H1 (cell line): ENCODE results near the gene NKTR. TPM values are rescaled to one million over a fixed set of nuclear protein-coding genes. Genes with fewer than 3 reads are reported as not detected.

Experiments used
- CTCF ChIA-PET: fragments of 300-600 bp; sonication (Branson Sonifier 250); formaldehyde crosslinking; loops from one replicate; lab custom pipeline; 2021; ENCODE audit not compliant: partially characterized antibody; lab: Charles Lee
- POLR2A ChIA-PET: fragments of 300-600 bp; sonication (Branson Sonifier 250); formaldehyde crosslinking; loops from one replicate; lab custom pipeline; 2021; ENCODE audit warnings: inconsistent platforms; ENCODE audit not compliant: partially characterized antibody; lab: Charles Lee
- DNase-seq, 2 experiments: peaks; one replicate each; pipeline versions ENCODE4 v3.0.0 to v3.0.0-alpha.2; 2010 to 2022; ENCODE audit warnings: low spot score in 2 of 2, low read depth in 1 of 2, mixed read lengths in 1 of 2
- FAIRE-seq: peaks from 2 replicates; lab custom pipeline; 2011; peaks lifted over from hg19 to GRCh38; lab: Jason Lieb, UNC
- H2AFZ ChIP-seq: 2 replicates; pipeline ENCODE4 v1.8.1; 2012; ENCODE audit warnings: low read length, inconsistent platforms
- H2AK5ac ChIP-seq: 2 replicates; pipeline ENCODE4 v1.6.1; 2013; ENCODE audit warnings: low read depth, low read length
- H2BK120ac ChIP-seq: replicated peaks from 2 replicates; pipeline ENCODE3; 2013; ENCODE audit warnings: low read depth, low read length, inconsistent platforms
- H2BK12ac ChIP-seq: 2 replicates; pipeline ENCODE4 v1.6.1; 2013; ENCODE audit warnings: low read depth, low read length
- H2BK15ac ChIP-seq: 2 replicates; pipeline ENCODE4 v1.6.1; 2013; ENCODE audit warnings: low read length
- H2BK20ac ChIP-seq: 2 replicates; pipeline ENCODE4 v1.6.1; 2013; ENCODE audit warnings: low read length
- H2BK5ac ChIP-seq: 2 replicates; pipeline ENCODE4 v1.6.1; 2013; ENCODE audit warnings: low read depth, low read length
- H3K14ac ChIP-seq: 2 replicates; pipeline ENCODE4 v1.6.1; 2013; ENCODE audit warnings: inconsistent platforms; ENCODE audit not compliant: insufficient read length
- H3K18ac ChIP-seq: 2 replicates; pipeline ENCODE4 v1.6.1; 2013; ENCODE audit warnings: low read length; ENCODE audit errors: extremely low read depth
- H3K23ac ChIP-seq: 2 replicates; pipeline ENCODE4 v1.6.1; 2013; ENCODE audit warnings: inconsistent platforms; ENCODE audit not compliant: insufficient read length
- H3K23me2 ChIP-seq: 2 replicates; pipeline ENCODE4 v1.6.1; 2013; ENCODE audit warnings: low read depth, low read length
- H3K27ac ChIP-seq: 2 replicates; pipeline ENCODE4 v1.6.1; 2011; ENCODE audit warnings: low read depth, low read length, inconsistent platforms
- H3K27me3 ChIP-seq, 4 experiments: replicated peaks in 1 of 4; 1 replicate in 1 of 4; 2 replicates in 3 of 4; pipeline versions ENCODE4 v1.6.1 to v1.8.1; 2011 to 2013; ENCODE audit warnings: low read length in 3 of 4, mild to moderate bottlenecking in 3 of 4, inconsistent platforms in 2 of 4, mixed read lengths in 2 of 4, moderate library complexity in 1 of 4; ENCODE audit not compliant: control insufficient read depth in 3 of 4, insufficient read depth in 3 of 4; ENCODE audit errors: extremely low read depth in 1 of 4
- H3K36me3 ChIP-seq, 4 experiments: 2 replicates each; pipeline versions ENCODE4 v1.6.1 to v1.8.1; 2011 to 2013; ENCODE audit warnings: mild to moderate bottlenecking in 4 of 4, low read length in 3 of 4, moderate library complexity in 2 of 4, control low read depth in 1 of 4, inconsistent platforms in 1 of 4; ENCODE audit not compliant: insufficient read depth in 4 of 4, control insufficient read depth in 2 of 4
- H3K4ac ChIP-seq: replicated peaks from 2 replicates; pipeline ENCODE3; 2013; ENCODE audit warnings: low read length, low read depth, mixed read lengths, inconsistent platforms; ENCODE audit not compliant: insufficient read length
- H3K4me1 ChIP-seq, 4 experiments: replicated peaks in 1 of 4; 1 replicate in 1 of 4; 2 replicates in 3 of 4; pipeline versions ENCODE4 v1.6.1 to v1.8.1; 2011 to 2013; ENCODE audit warnings: low read length in 3 of 4, inconsistent platforms in 2 of 4, mixed read lengths in 1 of 4; ENCODE audit not compliant: insufficient read depth in 4 of 4, control insufficient read depth in 3 of 4
- H3K4me2 ChIP-seq, 2 experiments: 2 replicates each; pipeline versions ENCODE4 v1.6.1 to v1.8.1; 2011 to 2013; ENCODE audit warnings: low read depth in 2 of 2, low read length in 2 of 2, control low read depth in 1 of 2, inconsistent platforms in 1 of 2, mild to moderate bottlenecking in 1 of 2; ENCODE audit not compliant: insufficient read depth in 1 of 2
- H3K4me3 ChIP-seq, 4 experiments: fragments of 200-600, 300-600 bp in 1 of 4; sonication (generic), shearing (Covaris generic), sonication (Bioruptor Twin) in 1 of 4; 2 replicates each; pipeline versions ENCODE4 v1.5.1 to v1.8.1; 2011 to 2016; ENCODE audit warnings: low read length in 4 of 4, low read depth in 3 of 4, control low read depth in 2 of 4, inconsistent platforms in 2 of 4, mild to moderate bottlenecking in 2 of 4, mixed read lengths in 1 of 4, moderate library complexity in 1 of 4; ENCODE audit not compliant: insufficient read depth in 2 of 4; ENCODE audit errors: extremely low read depth in 1 of 4
- H3K56ac ChIP-seq: replicated peaks from 2 replicates; pipeline ENCODE3; 2013; ENCODE audit warnings: low read depth, mild to moderate bottlenecking, mixed read lengths, low read length, inconsistent platforms; ENCODE audit not compliant: insufficient read length
- H3K79me1 ChIP-seq: 2 replicates; pipeline ENCODE4 v1.6.1; 2013; ENCODE audit warnings: low read depth, low read length, control low read depth
- H3K79me2 ChIP-seq, 2 experiments: 2 replicates each; pipeline versions ENCODE4 v1.6.1 to v1.8.1; 2012 to 2013; ENCODE audit warnings: low read length in 2 of 2, mild to moderate bottlenecking in 2 of 2, inconsistent platforms in 1 of 2; ENCODE audit not compliant: insufficient read depth in 2 of 2, control insufficient read depth in 1 of 2
- H3K9ac ChIP-seq, 4 experiments: replicated peaks in 1 of 4; 1 replicate in 1 of 4; 2 replicates in 3 of 4; pipeline versions ENCODE4 v1.6.1 to v1.8.1; 2011 to 2013; ENCODE audit warnings: low read depth in 3 of 4, low read length in 3 of 4, control low read depth in 2 of 4, mild to moderate bottlenecking in 2 of 4, moderate library complexity in 2 of 4, inconsistent platforms in 1 of 4; ENCODE audit errors: extremely low read depth in 1 of 4
- H3K9me3 ChIP-seq, 2 experiments: 2 replicates each; pipeline versions ENCODE4 v1.6.1 to v1.8.1; 2012 to 2013; ENCODE audit warnings: mild to moderate bottlenecking in 2 of 2, moderate library complexity in 2 of 2, control low read depth in 1 of 2, inconsistent platforms in 1 of 2, low read depth in 1 of 2, low read length in 1 of 2, mixed read lengths in 1 of 2; ENCODE audit not compliant: insufficient read depth in 2 of 2
- H4K20me1 ChIP-seq, 2 experiments: replicated peaks in 1 of 2; 2 replicates each; pipeline versions ENCODE3 to v1.8.1; 2011 to 2013; ENCODE audit warnings: inconsistent platforms in 2 of 2, low read length in 2 of 2, mild to moderate bottlenecking in 1 of 2; ENCODE audit not compliant: insufficient read depth in 2 of 2, control insufficient read depth in 1 of 2
- H4K5ac ChIP-seq: 2 replicates; pipeline ENCODE4 v1.6.1; 2013; ENCODE audit warnings: low read length, low read depth, mixed read lengths, inconsistent platforms; ENCODE audit not compliant: insufficient read length
- H4K8ac ChIP-seq: 2 replicates; pipeline ENCODE4 v1.8.0; 2013; ENCODE audit warnings: mild to moderate bottlenecking, moderate library complexity, low read length, inconsistent platforms; ENCODE audit not compliant: insufficient read depth; ENCODE audit errors: extremely low read depth
- H4K91ac ChIP-seq: replicated peaks from 2 replicates; pipeline ENCODE3; 2013; ENCODE audit warnings: low read length, mixed read lengths, inconsistent platforms; ENCODE audit not compliant: insufficient read length
- BACH1 ChIP-seq: IDR thresholded peaks from 2 replicates; pipeline ENCODE4 v1.6.1; 2012; ENCODE audit warnings: low read length, improper control_type of control experiment
- GABPA ChIP-seq: IDR thresholded peaks from 2 replicates; pipeline ENCODE4 v1.6.1; 2011; ENCODE audit warnings: mild to moderate bottlenecking, low read length, moderate library complexity, borderline replicate concordance; ENCODE audit not compliant: insufficient read depth
- JUN ChIP-seq: IDR thresholded peaks from 2 replicates; pipeline ENCODE4 v1.6.1; 2011; ENCODE audit warnings: low read depth, mild to moderate bottlenecking, improper control_type of control experiment, low read length
- SRF ChIP-seq: IDR thresholded peaks from 2 replicates; pipeline ENCODE4 v1.6.1; 2011; ENCODE audit warnings: mild to moderate bottlenecking, low read depth, low read length, moderate library complexity
- WGBS, 2 experiments: shearing (Covaris generic) in 1 of 2; methylation state at CpG; one replicate each; pipeline versions ENCODE4 v1.1.6 to v1.1.7; 2013 to 2015; ENCODE audit warnings: low lambda C conversion rate in 2 of 2, mixed read lengths in 2 of 2, inconsistent platforms in 1 of 2, low coverage in 1 of 2, missing lambda C conversion rate in 1 of 2; ENCODE audit not compliant: insufficient replicate concordance in 2 of 2, insufficient coverage in 1 of 2, insufficient read length in 1 of 2; ENCODE audit errors: extremely low coverage in 1 of 2, missing lambda C conversion rate in 1 of 2; 5-methylcytosine and 5-hydroxymethylcytosine counted together
- polyA plus RNA-seq, 7 experiments: library from polyadenylated mRNA; depleted of rRNA in 3 of 7; stranded (reverse) in 5 of 7; unstranded in 2 of 7; fragments of >200 nt in 5 of 7; fragments of 200-250 nt in 2 of 7; gene quantifications; 1 replicate in 5 of 7; 2 replicates in 1 of 7; 4 replicates in 1 of 7; pipeline versions ENCODE4 v1.2.1 to v1.2.3, GENCODE V29; 2011 to 2013; ENCODE audit warnings: missing spikeins in 2 of 7, mixed read lengths in 2 of 7
- total RNA-seq: library from RNA; stranded (reverse); fragmentation: NEBNext Ultra II Directional; extraction: Animal tissue kit (Norgen Biotek cat#: 25700); gene quantifications from 2 replicates; pipeline ENCODE4 v1.2.1, GENCODE V29; 2021

NKTR gene
- total and polyA plus RNA-seq, 2 of the 8 experiments (the other 6 are each of a cell fraction or from before 2014, with no cell fraction given): 24.1 to 62.2 TPM

GRCh38 chr3:42593635-42594034 is 6.9 kb upstream of the NKTR start:
- Histone ChIP-seq H2AK5ac (no peak overlapping the region), H3K27me3 (no peaks in the 10 kb centered on the region), H3K14ac (no peak overlapping the region), H2AFZ (no peak overlapping the region), H4K20me1 (no peaks in the 10 kb centered on the region), H3K4me2 (peak overlapping the region; percentile 33 to 44; a peak in 3 of 4 replicates), H3K9me3 (no peaks in the 10 kb centered on the region), H3K23me2 (no peaks in the 10 kb centered on the region; the same call in 1 of the 2 replicates), H3K4me1 (peaks cover 6 to 16% (median 11%) of the 10 kb centered on the region in 4 experiments; a peak in 6 of 7 replicates), H4K5ac (no peak overlapping the region), H2BK120ac (no peak overlapping the region), H3K23ac (no peak overlapping the region), H3K27ac (no peak overlapping the region), H2BK12ac (no peak overlapping the region), H3K36me3 (peaks cover 0 to 39% (median 3%) of the 10 kb centered on the region in 4 experiments; a peak in 5 of 8 replicates), H4K91ac (no peak overlapping the region), H2BK15ac (no peak overlapping the region), H3K9ac (no peak overlapping the region), H2BK20ac (no peak overlapping the region), H3K4ac (no peak overlapping the region), H3K79me2 (peaks cover 4 to 27% of the 10 kb centered on the region in 2 experiments; a peak in 2 of 4 replicates), H3K56ac (no peak overlapping the region), H3K79me1 (no peaks in the 10 kb centered on the region), H3K18ac (no peak overlapping the region), H2BK5ac (no peak overlapping the region), H4K8ac (no peak overlapping the region), H3K4me3 (peak overlapping the region in 1 of 4 experiments; percentile 28; a peak in 1 of 8 replicates)
- CTCF ChIA-PET: interaction anchor here (1.0 to 1.7 kb wide), 2 partner anchors 11 to 21 kb away, joined by 3 to 7 read pairs; partner anchors contain the start of gene SEC22C
- FAIRE-seq: no peak
- POLR2A ChIA-PET: interaction anchor here (1.2 to 6.0 kb wide), 3 partner anchors 12 to 50 kb away, joined by 3 to 66 read pairs (median 4); partner anchors contain the start of gene SEC22C
- DNase-seq: no peak
- 80% methylated on average over 1 of the region's 1 CpG; no CpG with 5 or more reads in 1 of the 2 experiments for WGBS, 2 experiments
- TF ChIP-seq SRF: no peak
- TF ChIP-seq GABPA: no peak
- no peak for TF ChIP-seq JUN
- no peak for TF ChIP-seq BACH1
